GM21786 (cell line): ENCODE measurements around the gene FAM53B.

Source experiments
- ATAC-seq: cut with Tn5 transposase; IDR thresholded peaks from one replicate; pipeline ENCODE4 v1.9.1; 2021; ENCODE audit not compliant: unreplicated experiment

FAM53B gene

GRCh38 chr10:124728830-124729661 is 15.1 kb downstream of the FAM53B start:
- ATAC-seq: no peak

DNA sequence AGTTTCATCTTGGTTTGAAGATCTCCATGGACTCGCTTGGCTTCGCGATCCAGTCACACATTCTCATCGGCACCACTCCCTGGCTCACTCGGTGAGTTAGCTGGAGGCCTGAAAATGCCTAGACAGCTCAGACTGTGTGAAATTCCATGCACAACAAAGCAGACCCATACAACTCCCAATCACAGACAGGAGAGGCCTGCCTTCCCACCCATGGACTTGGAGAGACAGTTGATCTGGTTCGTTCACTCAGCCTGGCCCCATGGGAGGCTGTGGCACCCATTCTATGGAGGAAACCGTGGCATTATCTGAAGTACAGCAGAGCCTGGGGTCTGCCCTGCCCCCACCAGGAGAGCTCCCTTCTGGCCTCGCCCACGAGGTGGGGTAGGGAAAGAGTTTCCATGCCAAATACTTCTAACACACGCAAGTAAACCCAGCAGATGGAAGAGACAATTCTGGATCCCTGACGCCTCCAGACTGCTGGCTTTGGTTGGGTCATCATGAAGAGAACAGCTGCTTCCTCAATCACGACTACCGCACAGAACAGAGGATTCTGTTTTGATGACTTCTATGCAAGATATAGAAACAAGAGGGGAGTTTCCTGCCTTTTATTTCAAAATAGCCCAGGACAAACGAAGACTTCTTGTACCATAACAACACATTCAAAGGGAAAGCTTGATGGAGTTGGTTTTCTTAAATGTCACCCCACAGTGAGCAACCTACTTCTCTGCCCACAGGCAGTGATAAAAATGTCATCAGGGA is 15.9 kb downstream of the FAM53B start:
- ATAC-seq: no peak

GRCh38 chr10:124727361-124727960 is 16.7 kb downstream of the FAM53B start:
- ATAC-seq: no peak

DNA sequence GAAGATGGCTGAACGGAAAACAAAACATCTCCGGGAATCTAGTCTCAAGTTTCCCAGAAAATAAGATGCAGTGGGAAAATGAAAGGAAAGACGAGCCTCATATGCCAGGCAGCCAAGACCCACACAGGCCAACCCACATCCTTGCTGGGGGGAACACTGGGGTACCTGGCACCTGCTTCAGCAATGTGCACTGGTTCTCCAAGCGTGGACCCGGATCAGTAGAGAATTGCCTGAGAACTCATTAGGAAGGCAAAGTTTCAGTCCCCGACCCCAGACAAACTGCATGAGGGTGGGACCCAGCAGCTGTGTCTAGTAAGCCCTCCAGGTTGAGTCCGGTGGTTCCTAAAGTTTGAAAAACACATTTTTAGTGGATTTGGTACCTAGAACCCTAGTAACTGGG is 18.4 kb downstream of the FAM53B start:
- no peak for ATAC-seq

GRCh38 chr10:124725171-124725631 is 19.0 kb downstream of the FAM53B start:
- no peak for ATAC-seq

DNA sequence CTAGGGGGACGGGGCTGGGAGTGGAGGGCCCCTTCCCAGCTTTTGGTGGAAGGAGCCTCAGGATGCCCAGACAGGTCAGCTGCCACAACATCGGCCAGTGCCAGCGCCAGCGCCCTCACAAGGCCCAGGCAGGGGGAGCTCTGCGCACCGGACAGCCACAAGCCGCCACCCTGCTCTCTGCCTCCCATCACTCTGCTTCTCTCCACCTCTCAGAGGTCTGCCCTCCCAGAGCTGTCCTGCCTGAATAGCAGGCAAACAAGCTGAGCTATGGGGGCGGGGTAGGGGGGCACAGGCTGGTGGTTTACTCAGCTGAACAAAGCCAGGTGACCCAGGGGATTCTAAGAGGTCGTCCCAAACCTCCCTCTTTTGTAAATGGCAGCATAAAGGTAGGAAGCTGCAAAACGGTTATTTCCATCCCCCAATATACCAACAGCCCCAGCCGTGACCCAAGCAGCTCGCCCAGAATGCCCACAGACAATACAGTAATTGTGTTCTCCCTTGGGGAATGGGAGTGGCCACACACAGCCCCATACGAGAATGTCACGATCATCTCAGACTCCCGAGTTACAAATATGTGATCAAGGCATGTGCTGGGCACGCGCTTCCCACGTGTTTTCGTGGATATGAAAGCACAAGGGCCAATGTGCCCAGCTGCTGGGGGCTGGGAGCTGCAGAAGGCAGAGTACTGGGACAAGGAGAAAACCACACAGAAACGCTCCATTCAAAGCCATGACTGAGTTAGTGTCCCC is 19.7 kb downstream of the FAM53B start:
- no peak for ATAC-seq

DNA sequence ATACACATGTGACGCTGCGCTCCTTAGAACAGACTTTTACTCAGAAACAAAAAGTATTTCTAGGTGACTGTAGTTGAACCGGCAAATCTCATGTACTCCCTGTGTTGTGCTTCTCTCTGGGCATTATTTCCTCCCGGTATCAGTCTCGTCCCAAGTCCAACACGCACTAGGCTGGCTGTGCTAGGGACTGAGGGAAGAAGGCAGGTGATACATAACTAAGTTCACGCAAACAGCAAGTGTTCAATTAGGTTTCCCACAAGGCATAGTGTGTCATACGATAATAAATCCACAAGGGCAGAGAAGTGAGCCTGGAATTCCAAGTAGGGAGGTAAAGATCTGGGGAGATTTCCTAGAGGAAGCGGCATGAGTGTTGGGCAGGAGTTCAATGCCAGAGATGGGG is 20.4 kb downstream of the FAM53B start:
- ATAC-seq: no peak

GRCh38 chr10:124722798-124723783 is 21.1 kb downstream of the FAM53B start:
- peak; percentile 61 for ATAC-seq

DNA sequence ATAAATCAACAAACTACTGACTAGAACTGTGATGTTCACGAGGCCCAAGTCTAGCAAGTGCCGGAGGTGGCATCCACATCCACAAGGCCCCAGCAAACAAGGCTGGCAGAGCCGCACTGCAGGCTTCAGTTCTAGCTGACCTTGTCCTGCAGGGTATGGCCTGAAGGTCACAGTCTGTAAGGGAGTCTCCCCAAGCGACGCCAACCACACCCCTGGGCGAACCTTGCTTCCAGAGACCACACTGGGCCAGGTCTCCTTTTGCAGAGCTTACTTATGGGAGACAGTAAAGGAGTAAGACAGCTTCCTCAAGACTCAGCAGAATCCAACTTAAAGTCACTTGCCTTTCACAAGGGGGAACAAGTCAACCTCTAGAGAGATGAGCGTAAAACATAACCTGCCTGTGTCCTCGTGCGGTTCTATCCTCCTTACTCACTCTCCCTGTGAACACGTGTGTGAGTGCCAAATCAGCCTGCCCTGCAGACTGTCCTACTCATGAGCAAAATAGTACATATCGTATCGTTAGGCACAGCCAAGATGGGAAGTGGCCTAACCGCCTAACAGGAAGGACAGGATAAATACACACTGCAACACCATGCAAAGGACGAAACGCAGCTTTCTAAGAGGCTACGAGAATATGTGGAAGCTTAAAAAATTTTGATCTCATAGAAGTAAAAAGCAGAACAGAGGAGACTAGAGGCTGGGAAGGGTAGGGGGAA is 22.7 kb downstream of the FAM53B start:
- ATAC-seq: no peak

DNA sequence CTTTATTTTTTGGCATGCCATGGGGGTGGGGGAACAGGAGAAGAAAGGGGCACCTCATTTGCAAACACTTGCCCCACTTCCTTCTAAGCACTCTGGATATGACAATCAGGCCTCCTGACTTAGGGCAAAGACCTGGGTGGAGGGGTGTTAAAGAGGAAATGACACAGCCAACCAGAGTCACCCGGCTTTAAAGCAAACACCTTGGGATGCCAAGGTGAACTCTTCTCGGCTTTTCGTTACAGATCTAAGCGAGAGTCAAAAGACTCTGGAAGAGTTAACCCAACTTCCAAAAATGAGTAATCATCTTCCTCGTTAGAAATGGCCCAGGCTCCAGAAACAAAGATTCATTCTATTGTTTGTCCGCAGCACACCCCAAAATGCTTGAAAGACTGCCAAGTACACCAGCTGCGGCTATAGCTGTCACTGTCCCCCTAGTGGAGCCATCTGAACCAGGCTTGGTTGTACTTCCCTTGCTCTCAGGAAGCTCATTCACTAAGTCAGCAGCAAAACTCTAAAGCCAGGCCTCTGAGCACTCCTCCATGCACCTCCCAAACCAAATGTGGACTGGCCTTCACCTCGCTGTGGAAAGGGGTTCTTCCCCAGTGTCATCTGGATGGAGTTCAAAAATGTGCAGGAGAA is 24.8 kb downstream of the FAM53B start:
- ATAC-seq: peak; percentile 35

GRCh38 chr10:124717911-124718741 is 26.1 kb downstream of the FAM53B start:
- ATAC-seq: peak; percentile 60

GRCh38 chr10:124717041-124717757 is 27.0 kb downstream of the FAM53B start:
- ATAC-seq: no peak

GRCh38 chr10:124716369-124716768 is 27.8 kb downstream of the FAM53B start:
- no peak for ATAC-seq

- ATAC-seq: no peak
Measured at GRCh38 chr10:124715439-124715838, 28.7 kb downstream of the FAM53B start.

DNA sequence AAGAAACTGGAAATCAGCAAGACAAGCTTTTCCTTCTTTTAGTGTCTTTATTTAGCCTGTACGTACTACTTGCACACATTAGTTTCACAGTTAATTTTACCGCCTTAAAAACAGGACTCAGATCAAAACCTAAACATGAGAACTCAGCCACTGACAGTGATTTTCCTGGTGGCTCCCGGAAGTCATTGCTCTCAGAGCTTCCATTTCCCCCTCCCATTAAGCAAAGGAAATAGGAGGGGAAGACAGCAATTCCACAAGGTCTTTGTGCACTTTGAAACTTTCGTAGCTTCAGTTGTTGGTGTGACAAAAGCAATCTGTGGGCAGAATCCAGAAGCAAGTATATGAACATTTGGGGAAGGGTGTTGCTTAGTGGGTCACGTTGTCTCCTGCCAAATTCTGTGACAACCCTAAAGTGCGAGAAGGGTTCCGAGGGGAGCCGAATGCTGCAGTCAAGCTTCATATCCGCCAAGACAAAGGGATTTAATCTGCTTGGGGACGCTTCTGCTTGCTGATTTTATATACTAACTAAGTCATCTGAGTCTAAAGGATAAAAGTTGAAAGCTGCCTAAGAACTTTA is 30.4 kb downstream of the FAM53B start:
- ATAC-seq: no peak

- ATAC-seq: no peak
Measured at GRCh38 chr10:124712704-124713407, 31.3 kb downstream of the FAM53B start.
